ENCODE data around the gene LMO7.

Gene LMO7

GRCh38 chr13:75748874-75749273 is 112.7 kb downstream of the LMO7 start:
- intact Hi-C loops (cut with DNase I; ENCODE audit: low total_unique reads) = no loop called here
- Histone ChIP-seq H3K27ac (peak overlapping the region; percentile 33 to 56), H3K4me3 (no peak overlapping the region), H3K4me1 (peaks cover 0 to 55% (median 19%) of the 10 kb centered on the region in 4 donors), H3K36me3 (no peaks in the 10 kb centered on the region), H3K9me3 (no peaks in the 10 kb centered on the region), H3K27me3 (no peaks in the 10 kb centered on the region)
- no peak for TF ChIP-seq CTCF (IDR thresholded peaks at IDR 0.05)
- no peak for DNase-seq

GRCh38 chr13:75749407-75749806 is 113.3 kb downstream of the LMO7 start:
- no peaks in the 10 kb centered on the region for H3K27me3 ChIP-seq
- H3K9me3 ChIP-seq = no peaks in the 10 kb centered on the region
- DNase-seq = peak; percentile 45 to 88
- H3K36me3 ChIP-seq = no peaks in the 10 kb centered on the region
- peak overlapping the region; percentile 33 to 56 for H3K27ac ChIP-seq
- H3K4me1 ChIP-seq = peaks cover 0 to 50% (median 19%) of the 10 kb centered on the region in 4 donors
- H3K4me3 ChIP-seq = no peak overlapping the region
- intact Hi-C loops (cut with DNase I; ENCODE audit: low total_unique reads) = no loop called here
- no peak for TF ChIP-seq CTCF (IDR thresholded peaks at IDR 0.05)

- Histone ChIP-seq H3K9me3 (no peaks in the 10 kb centered on the region), H3K27ac (peak overlapping the region; percentile 3 to 11), H3K36me3 (no peaks in the 10 kb centered on the region), H3K4me1 (peaks cover 0 to 43% (median 19%) of the 10 kb centered on the region in 4 donors), H3K27me3 (no peaks in the 10 kb centered on the region), H3K4me3 (no peak overlapping the region)
- intact Hi-C loops (cut with DNase I; ENCODE audit: low total_unique reads) = no loop called here
- no peak for DNase-seq
- no peak for TF ChIP-seq CTCF (IDR thresholded peaks at IDR 0.05)
Observed at GRCh38 chr13:75751350-75751749, 115.2 kb downstream of the LMO7 start.

GRCh38 chr13:75752826-75753225 is 116.7 kb downstream of the LMO7 start:
- peaks cover 0 to 43% (median 19%) of the 10 kb centered on the region in 4 donors for H3K4me1 ChIP-seq
- no peaks in the 10 kb centered on the region for H3K36me3 ChIP-seq
- TF ChIP-seq CTCF (IDR thresholded peaks at IDR 0.05) = no peak
- no peak overlapping the region for H3K27ac ChIP-seq
- no peaks in the 10 kb centered on the region for H3K9me3 ChIP-seq
- DNase-seq = no peak
- no peak overlapping the region for H3K4me3 ChIP-seq
- intact Hi-C loops (cut with DNase I; ENCODE audit: low total_unique reads) = no loop called here
- H3K27me3 ChIP-seq = no peaks in the 10 kb centered on the region

- intact Hi-C loops (cut with DNase I; ENCODE audit: low total_unique reads) = no loop called here
- no peak overlapping the region for H3K4me3 ChIP-seq
- H3K27ac ChIP-seq = no peak overlapping the region
- no peak for DNase-seq
- peaks cover 0 to 34% (median 10%) of the 10 kb centered on the region in 4 donors for H3K4me1 ChIP-seq
- no peaks in the 10 kb centered on the region for H3K36me3 ChIP-seq
- H3K9me3 ChIP-seq = no peaks in the 10 kb centered on the region
- TF ChIP-seq CTCF (IDR thresholded peaks at IDR 0.05) = no peak
- no peaks in the 10 kb centered on the region for H3K27me3 ChIP-seq
Observed at GRCh38 chr13:75754936-75755335, 118.8 kb downstream of the LMO7 start.

GRCh38 chr13:75757336-75757735 is 121.2 kb downstream of the LMO7 start:
- Histone ChIP-seq H3K4me1 (peaks cover 0 to 19% (median 0%) of the 10 kb centered on the region in 4 donors), H3K27ac (no peak overlapping the region), H3K27me3 (no peaks in the 10 kb centered on the region), H3K9me3 (no peaks in the 10 kb centered on the region), H3K36me3 (no peaks in the 10 kb centered on the region), H3K4me3 (no peak overlapping the region)
- DNase-seq = no peak
- no peak for TF ChIP-seq CTCF (IDR thresholded peaks at IDR 0.05)
- intact Hi-C loops (cut with DNase I; ENCODE audit: low total_unique reads) = no loop called here

Data from tibial artery (tissue), 4 donors.